GM13977 (cell line): ENCODE data around the gene SMIM11.

Experiments used
- DNase-seq: peaks from one replicate; pipeline ENCODE4 v3.0.0; 2012; ENCODE audit warnings: low spot score
- in situ Hi-C: fragments of 300-500 bp; cut with MboI; formaldehyde crosslinking; loops from one replicate; pipeline ENCODE4 v1.12.0; 2022; ENCODE audit warnings: low sequenced_read_pairs, low pct_unique_long_range_greater_than_20kb, mixed read lengths, inconsistent platforms; ENCODE audit not compliant: unreplicated experiment
- TF ChIP-seq, protein P1 (sequence below): IDR thresholded peaks from 2 replicates; pipeline ENCODE4 v1.5.1; 2012; ENCODE audit warnings: mild to moderate bottlenecking, control low read depth; ENCODE audit not compliant: insufficient read depth; ENCODE audit errors: extremely low read depth, missing control alignments

Gene SMIM11

DNA sequence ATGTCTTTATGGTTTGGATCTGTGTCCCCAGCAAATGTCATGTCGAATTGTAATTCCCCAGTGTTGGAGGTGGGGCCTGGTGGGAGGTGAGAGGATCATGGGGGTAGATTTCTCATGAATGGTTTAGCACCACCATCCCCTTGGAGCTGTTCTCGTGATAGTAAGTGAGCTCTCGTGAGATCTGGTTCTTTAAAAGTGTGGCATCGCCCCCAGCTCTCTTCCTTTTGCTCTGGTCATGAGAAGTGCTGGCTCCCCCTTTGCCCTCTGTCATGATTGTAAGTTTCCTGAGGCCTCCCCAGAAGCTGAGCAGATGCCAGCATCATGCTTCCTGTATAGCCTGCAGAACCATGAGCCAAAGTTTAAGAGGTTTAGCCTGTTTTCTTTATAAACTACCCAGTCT is 22.8 kb upstream of the SMIM11 start:
- TF ChIP-seq, protein P1, sequence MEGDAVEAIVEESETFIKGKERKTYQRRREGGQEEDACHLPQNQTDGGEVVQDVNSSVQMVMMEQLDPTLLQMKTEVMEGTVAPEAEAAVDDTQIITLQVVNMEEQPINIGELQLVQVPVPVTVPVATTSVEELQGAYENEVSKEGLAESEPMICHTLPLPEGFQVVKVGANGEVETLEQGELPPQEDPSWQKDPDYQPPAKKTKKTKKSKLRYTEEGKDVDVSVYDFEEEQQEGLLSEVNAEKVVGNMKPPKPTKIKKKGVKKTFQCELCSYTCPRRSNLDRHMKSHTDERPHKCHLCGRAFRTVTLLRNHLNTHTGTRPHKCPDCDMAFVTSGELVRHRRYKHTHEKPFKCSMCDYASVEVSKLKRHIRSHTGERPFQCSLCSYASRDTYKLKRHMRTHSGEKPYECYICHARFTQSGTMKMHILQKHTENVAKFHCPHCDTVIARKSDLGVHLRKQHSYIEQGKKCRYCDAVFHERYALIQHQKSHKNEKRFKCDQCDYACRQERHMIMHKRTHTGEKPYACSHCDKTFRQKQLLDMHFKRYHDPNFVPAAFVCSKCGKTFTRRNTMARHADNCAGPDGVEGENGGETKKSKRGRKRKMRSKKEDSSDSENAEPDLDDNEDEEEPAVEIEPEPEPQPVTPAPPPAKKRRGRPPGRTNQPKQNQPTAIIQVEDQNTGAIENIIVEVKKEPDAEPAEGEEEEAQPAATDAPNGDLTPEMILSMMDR: no peak
- no peak for DNase-seq
- in situ Hi-C loops: no loop called here

DNA sequence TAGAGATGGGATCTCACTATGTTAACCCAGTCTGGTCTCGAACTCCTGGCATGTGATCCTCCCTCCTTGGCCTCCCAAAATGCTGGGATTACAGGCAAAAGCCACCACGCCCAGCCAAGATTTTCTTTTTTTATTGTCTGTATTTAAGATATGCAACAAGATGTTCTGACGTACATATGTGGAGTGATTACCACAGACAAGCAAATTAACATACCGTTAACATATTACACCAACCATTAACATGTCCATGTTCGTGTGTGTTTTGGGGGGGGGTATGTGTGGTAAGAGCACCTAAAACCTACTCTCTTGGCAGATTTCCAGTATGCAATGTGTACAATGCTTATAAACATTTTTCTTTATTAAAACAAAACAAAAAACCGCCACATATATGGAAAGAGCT is 22.1 kb upstream of the SMIM11 start:
- DNase-seq: no peak
- in situ Hi-C loops: no loop called here
- TF ChIP-seq, protein P1: no peak

DNA sequence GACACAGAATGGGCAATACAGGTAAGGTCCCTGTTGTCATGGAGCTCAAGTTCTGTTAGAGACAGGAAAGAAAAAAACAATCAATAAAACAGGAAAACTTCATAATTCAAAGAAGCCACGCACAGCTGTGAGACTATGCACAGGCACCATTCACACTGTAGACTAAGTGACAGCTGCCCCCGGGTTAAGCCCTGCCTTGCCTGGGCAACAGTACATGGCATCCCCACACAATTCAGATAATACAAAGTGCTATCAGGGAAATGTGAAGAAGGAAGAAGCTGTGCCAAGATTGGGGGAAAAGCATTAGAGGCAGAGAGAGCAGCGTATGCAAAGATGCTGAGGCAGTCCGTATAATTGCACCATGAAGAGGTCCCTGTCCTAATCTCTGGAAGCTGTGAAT is 20.5 kb upstream of the SMIM11 start:
- in situ Hi-C loops: no loop called here
- TF ChIP-seq, protein P1: no peak
- DNase-seq: no peak

DNA sequence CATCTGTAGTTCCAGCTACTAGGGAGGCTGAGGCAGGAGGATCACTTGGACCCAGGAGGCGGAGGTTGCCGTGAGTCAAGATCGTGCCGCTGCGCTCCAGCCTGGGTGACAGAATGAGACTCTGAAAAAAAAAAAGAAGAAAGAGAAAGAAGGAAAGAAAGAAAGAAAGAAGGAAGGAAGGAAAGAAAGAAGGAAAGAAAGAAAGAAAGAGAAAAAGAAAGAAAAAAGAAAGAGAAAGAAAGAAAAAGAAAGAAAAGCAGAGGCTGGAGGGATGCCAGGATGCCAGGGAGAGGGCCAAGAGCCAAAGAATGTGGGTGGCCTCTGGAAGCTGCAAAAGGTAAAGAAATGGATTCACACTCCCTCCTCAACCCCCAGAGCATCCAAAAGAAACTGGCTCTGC is 19.7 kb upstream of the SMIM11 start:
- in situ Hi-C loops: no loop called here
- TF ChIP-seq, protein P1: no peak
- no peak for DNase-seq

DNA sequence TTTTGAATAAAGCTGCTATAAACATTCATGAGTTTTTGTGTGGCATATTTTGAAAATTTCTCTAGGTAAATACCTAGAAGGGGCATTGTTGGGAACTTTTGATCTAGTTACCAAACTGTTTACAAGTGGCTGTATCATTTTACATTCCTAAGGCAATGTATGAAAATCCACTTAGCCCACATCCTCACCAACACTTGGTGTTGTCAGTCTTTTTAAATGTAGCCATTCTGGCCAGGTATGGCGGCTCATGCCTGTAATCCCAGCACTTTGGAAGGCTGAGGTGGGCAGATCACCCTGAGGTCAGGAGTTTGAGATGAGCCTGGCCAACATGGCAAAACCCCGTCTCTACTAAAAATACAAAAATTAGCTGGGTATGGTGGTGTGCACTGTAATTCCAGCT is 17.4 kb upstream of the SMIM11 start:
- in situ Hi-C loops: no loop called here
- DNase-seq: no peak
- TF ChIP-seq, protein P1: no peak

DNA sequence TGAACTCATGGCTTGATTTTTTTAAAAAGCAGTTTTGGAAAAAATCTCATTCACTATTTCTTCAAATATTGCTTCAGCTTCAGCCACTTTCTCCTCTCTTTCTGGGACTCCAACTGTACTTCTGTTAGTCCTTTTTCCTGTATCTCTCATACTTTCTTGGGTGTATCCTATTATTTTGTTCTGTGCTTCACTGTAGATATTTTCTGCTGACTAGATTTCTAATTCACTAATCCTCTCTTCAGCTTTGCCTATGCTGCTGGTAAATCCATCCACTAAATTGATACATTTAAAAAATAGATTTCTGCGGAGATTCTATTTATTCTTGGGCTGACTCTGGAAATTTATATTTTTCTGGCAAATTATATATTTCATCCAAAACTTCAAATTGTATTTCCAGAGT is 16.4 kb upstream of the SMIM11 start:
- no peak for DNase-seq
- in situ Hi-C loops: no loop called here
- TF ChIP-seq, protein P1: no peak

DNA sequence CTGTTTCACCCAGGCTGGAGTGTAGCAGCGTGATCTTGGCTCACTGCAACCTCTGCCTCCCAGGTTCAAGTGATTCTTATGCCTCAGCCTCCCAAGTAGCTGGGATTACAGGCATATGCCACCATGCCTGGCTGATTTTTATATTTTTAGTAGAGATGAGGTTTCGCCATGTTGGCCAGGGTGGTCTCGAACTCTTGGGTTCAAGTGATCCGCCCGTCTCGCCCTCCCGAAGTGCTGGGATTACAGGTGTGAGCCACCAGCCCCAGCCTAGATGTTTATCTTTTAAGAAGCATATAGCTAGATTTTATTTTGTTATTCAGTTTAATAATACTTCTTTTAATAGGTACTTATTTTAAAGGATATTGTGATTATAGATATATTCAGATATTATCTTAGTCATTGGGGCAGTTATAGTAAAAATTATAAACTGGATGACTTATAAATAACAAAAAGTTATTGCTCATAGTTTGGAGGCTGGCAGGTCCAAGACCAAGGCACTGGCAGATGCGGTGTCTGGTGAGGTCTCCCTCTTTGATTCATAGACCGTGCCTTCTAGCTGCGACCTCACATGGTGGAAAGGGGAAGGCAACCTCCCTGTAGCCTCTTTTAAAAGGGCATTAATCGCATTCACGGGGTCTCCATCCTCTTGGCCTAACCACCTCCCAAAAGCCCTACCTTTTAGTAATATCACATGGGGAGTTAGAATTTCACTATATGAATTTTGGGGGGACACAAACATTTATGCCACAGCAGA is 14.6 kb upstream of the SMIM11 start:
- DNase-seq: no peak
- TF ChIP-seq, protein P1: no peak
- in situ Hi-C loops: no loop called here
